ENCODE results near the gene NXPH2.
"Not testable (repeated sequence)": the region's sequence is repeated elsewhere in the genome, so short reads cannot be mapped to it uniquely, and the experiment has no call there.

NXPH2 gene

GRCh38 chr2:138763971-138764370 is 16.2 kb downstream of the NXPH2 start:
- no peak for DNase-seq

DNA sequence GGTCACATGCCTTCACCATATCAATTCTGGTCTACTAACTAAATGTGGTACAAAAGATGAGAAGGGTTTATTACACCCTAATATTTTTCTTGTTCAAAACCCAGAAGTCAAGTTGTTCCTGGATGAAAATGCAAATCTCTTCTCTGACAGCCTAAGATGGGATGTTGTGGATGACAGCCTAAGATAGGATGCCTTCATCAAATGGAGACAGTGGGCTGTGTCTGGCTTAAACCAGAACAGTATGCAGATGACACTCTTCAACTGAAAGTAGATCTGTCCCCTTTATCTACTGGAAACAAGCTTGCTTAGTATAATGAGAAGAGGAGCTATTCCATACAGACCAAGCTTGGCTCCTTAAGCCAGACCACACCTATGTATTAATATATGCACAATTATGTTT is 17.7 kb downstream of the NXPH2 start:
- in situ Hi-C loops (cut with MboI; ENCODE audit: low pct_unique_long_range_greater_than_20kb, low sequenced_read_pairs): no loop called here
- no peak for DNase-seq

More at GRCh38 chr2:138763971-138764370, 16.2 kb downstream of the NXPH2 start:
- in situ Hi-C loops (cut with MboI; ENCODE audit: low pct_unique_long_range_greater_than_20kb, low sequenced_read_pairs): no loop called here

GRCh38 chr2:138760676-138761075 is 19.5 kb downstream of the NXPH2 start:
- in situ Hi-C loops (cut with MboI; ENCODE audit: low pct_unique_long_range_greater_than_20kb, low sequenced_read_pairs): no loop called here
- no peak for DNase-seq

GRCh38 chr2:138757384-138757783 is 22.8 kb downstream of the NXPH2 start:
- in situ Hi-C loops (cut with MboI; ENCODE audit: low pct_unique_long_range_greater_than_20kb, low sequenced_read_pairs): no loop called here
- no peak for DNase-seq

- DNase-seq: no peak
- in situ Hi-C loops (cut with MboI; ENCODE audit: low pct_unique_long_range_greater_than_20kb, low sequenced_read_pairs): no loop called here
Observed at GRCh38 chr2:138752197-138752956, 27.8 kb downstream of the NXPH2 start.

- DNase-seq: no peak
- in situ Hi-C loops (cut with MboI; ENCODE audit: low pct_unique_long_range_greater_than_20kb, low sequenced_read_pairs): no loop called here
Observed at GRCh38 chr2:138744713-138745112, 35.5 kb downstream of the NXPH2 start.

DNA sequence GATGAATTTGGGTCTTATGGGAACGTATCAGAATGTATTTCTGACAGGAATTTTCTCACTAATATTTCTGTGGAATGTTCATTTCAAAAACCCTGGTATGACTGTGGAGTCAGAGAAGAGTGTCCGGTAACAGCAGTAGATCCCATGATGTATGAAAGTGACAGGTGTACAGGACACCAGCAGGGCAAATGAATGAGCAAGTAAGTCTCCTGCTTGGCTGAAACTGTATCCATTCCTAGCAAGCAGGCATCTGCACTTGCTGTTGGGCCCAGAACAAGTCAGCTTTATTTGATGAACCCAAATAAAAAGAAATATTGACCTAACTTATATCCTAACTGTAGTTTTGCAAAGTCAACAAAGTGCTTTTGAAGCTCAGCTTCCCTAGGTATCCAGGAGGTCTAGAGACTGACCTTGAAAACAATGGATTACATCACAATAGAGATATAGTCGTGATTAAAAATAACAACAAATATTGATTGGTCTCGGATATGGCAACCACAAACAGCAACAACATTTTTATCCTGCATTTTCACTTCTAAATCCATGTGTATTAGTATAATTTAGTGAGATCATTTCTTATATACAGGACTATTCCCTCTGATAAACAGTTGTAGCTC is 37.6 kb downstream of the NXPH2 start:
- in situ Hi-C loops (cut with MboI; ENCODE audit: low pct_unique_long_range_greater_than_20kb, low sequenced_read_pairs): no loop called here
- no peak for DNase-seq

GRCh38 chr2:138741851-138742250 is 38.3 kb downstream of the NXPH2 start:
- in situ Hi-C loops (cut with MboI; ENCODE audit: low pct_unique_long_range_greater_than_20kb, low sequenced_read_pairs): no loop called here
- DNase-seq: no peak

- DNase-seq; in situ Hi-C loops (cut with MboI; ENCODE audit: low pct_unique_long_range_greater_than_20kb, low sequenced_read_pairs): not testable (repeated sequence)
Observed at GRCh38 chr2:138737009-138737554, 43.1 kb downstream of the NXPH2 start.

DNA sequence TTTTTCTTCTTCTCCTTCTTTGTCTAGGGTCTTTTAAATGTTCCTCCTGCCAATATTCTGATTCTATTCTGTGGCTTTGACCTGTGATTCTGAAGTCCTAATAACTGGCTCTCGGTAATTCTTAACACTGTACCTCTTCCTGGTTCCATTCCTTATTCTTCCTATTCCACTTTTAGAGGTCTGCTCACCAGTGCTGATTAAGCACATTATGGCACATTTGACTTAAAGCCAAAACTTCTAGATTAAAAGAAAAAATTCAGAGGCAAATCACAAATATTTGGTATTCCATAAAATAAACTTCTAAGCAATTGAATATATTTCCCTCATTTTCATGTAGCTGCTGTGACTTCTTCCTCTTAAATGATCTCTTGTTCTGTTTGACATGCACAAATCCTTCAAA is 47.5 kb downstream of the NXPH2 start:
- in situ Hi-C loops (cut with MboI; ENCODE audit: low pct_unique_long_range_greater_than_20kb, low sequenced_read_pairs): no loop called here
- DNase-seq: no peak

GRCh38 chr2:138730497-138731030 is 49.6 kb downstream of the NXPH2 start:
- DNase-seq: no peak
- in situ Hi-C loops (cut with MboI; ENCODE audit: low pct_unique_long_range_greater_than_20kb, low sequenced_read_pairs): no loop called here

GRCh38 chr2:138727956-138728355 is 52.2 kb downstream of the NXPH2 start:
- DNase-seq: no peak
- in situ Hi-C loops (cut with MboI; ENCODE audit: low pct_unique_long_range_greater_than_20kb, low sequenced_read_pairs): no loop called here

GRCh38 chr2:138726681-138727080 is 53.5 kb downstream of the NXPH2 start:
- in situ Hi-C loops (cut with MboI; ENCODE audit: low pct_unique_long_range_greater_than_20kb, low sequenced_read_pairs): no loop called here

GRCh38 chr2:138724729-138725459 is 55.3 kb downstream of the NXPH2 start:
- no peak for DNase-seq
- in situ Hi-C loops (cut with MboI; ENCODE audit: low pct_unique_long_range_greater_than_20kb, low sequenced_read_pairs): no loop called here

More at GRCh38 chr2:138726681-138727080, 53.5 kb downstream of the NXPH2 start:
- DNase-seq: no peak

- DNase-seq: no peak
- in situ Hi-C loops (cut with MboI; ENCODE audit: low pct_unique_long_range_greater_than_20kb, low sequenced_read_pairs): no loop called here
Observed at GRCh38 chr2:138724327-138724726, 55.9 kb downstream of the NXPH2 start.

DNA sequence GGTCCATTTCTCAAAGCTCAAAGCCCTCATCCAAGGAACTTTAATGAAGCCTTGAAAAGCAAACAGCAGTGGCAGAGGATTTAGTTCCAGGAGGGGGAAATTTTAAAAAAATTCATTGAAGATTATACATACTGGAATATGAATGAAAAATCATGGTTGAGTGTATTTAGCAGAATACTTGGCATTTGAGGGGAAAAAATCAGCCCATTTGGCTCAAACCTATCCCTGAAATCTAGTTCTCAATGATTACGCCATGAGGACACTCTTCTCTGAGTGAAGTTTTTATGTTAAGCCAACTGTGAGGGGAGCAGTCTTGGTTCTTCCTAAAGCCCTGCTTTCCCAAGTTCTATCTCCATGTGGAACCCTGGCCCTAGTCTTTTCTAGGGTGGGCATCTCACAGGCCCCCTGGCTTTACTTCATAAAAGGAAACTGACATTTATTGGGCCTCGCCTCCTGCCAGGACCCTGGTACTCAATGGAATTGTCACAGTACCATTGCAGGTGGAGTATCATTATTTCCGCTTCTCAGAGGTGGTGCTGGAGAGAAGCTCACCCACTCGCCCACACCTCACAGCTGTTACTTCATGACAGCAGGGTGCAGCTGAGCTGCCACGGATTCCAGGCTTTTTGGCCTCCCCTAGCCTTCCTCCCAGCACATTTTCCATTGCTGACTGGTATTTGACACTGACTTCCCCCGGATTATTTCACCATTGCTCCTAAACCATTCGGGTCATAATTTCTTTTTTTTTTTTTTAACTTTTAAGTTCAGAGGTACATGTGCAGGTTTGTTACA is 56.8 kb downstream of the NXPH2 start:
- no peak for DNase-seq
- in situ Hi-C loops (cut with MboI; ENCODE audit: low pct_unique_long_range_greater_than_20kb, low sequenced_read_pairs): no loop called here

DNA sequence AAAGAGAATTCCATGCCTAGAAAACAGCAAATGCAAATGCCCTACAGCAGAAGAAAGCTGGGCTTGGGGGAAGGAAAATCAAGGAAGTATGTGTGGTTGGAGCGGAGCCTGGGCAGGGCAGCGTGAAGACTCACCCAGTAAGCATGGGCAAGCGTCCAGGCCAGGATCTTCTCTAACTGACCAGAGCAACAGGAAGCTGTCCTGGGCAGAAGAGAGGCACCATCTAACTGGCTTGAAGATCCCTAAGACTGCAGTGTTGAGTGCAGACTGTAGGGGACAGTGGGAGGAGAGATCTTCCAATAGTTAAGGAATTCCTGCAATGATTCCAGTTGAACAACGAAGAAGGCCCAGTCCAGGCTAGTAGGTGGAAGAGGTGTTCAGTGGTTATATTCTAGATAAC is 57.9 kb downstream of the NXPH2 start:
- DNase-seq: no peak
- in situ Hi-C loops (cut with MboI; ENCODE audit: low pct_unique_long_range_greater_than_20kb, low sequenced_read_pairs): no loop called here

DNA sequence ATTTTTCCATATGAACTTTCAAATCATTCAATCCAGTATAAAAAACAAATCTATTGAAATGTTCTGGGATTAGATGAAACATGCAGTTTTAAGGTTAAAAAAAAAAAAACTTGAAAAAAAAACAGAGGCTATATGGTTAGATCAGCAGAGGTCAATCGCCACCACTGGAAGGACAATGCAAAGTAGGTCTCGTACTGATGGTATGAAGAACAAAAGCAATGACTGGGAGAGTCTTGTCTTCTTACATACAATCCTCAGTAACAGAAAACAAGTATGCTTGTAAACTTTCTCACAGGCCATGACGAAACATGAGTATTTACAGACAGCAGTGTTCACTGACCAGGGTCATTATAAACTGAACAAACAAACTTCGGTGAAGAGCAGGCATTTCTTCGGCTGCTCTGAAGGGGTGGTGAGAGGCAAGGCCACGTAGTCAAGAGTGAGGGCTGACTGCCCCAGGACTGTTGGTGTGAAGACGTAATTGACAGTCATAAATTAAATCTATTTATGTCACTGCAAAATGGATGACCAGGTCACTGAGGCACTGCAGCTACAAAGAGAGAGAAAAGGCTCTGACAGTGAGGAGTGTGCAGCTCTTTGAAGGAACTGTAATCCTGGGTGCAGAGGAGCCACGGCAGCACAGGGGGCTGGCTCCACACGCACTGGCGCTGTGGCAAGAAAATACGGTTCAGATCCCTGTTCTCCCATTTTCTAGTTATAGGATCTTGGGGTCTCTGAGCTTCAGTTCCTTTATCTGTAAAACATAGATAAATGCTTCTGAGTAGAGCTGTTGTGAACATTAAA is 60.0 kb downstream of the NXPH2 start:
- no peak for DNase-seq
- in situ Hi-C loops (cut with MboI; ENCODE audit: low pct_unique_long_range_greater_than_20kb, low sequenced_read_pairs): no loop called here
